ENCODE data around the gene RNF111.
"Not testable (repeated sequence)": the region's sequence is repeated elsewhere in the genome, so short reads cannot be mapped to it uniquely, and the experiment has no call there.

Gene RNF111

GRCh38 chr15:59140422-59141226, 153.2 kb downstream of the RNF111 start:
- H3K27ac ChIP-seq (ENCODE audit: low read depth, low read length), result no peak overlapping the region
- H3K9ac ChIP-seq (ENCODE audit: low read length), result no peak overlapping the region

DNA sequence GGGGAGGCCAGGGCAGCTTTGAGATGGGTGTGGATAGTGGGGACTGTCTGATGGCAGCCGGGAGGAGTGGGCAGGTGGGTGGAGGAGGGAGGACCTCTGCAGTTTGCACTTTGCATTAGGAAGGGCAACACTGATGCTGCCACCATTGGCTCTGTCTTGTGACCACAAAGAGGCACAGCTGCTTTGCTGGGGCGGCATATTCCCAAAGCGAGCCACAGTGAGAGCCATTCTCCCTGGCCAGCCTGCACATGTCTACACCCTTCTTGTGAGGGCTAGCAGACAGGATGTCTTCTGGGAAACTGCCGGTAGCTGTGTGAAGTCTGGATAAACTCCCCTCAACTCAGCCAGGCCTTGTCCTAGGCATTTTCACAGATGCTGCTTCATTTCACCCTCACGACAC, 155.8 kb downstream of the RNF111 start:
- peaks cover 31% of the 10 kb centered on the region for H3K36me3 ChIP-seq (ENCODE audit: insufficient read depth, low read length)
- H3K27me3 ChIP-seq (ENCODE audit: control insufficient read depth in 1 of 2, insufficient read depth in 2 of 2, low read length in 2 of 2), result no peaks in the 10 kb centered on the region
- H3K4me1 ChIP-seq (ENCODE audit: insufficient read depth, low read length), result peaks cover 4% of the 10 kb centered on the region
- H3K9me3 ChIP-seq (ENCODE audit: low read length), result no peaks in the 10 kb centered on the region
- H3K9ac ChIP-seq (ENCODE audit: low read length), result no peak overlapping the region
- H3K4me3 ChIP-seq (ENCODE audit: low read depth in 1 of 2, low read length in 2 of 2), result no peak overlapping the region
- no peak overlapping the region for H3K27ac ChIP-seq (ENCODE audit: low read depth, low read length)

More at GRCh38 chr15:59140422-59141226, 153.2 kb downstream of the RNF111 start:
- Histone ChIP-seq H3K9me3 (ENCODE audit: low read length) (no peaks in the 10 kb centered on the region), H3K36me3 (ENCODE audit: insufficient read depth, low read length) (peaks cover 33% of the 10 kb centered on the region), H3K4me1 (ENCODE audit: insufficient read depth, low read length) (no peaks in the 10 kb centered on the region), H3K4me3 (ENCODE audit: low read depth in 1 of 2, low read length in 2 of 2) (no peak overlapping the region), H3K27me3 (ENCODE audit: control insufficient read depth in 1 of 2, insufficient read depth in 2 of 2, low read length in 2 of 2) (no peaks in the 10 kb centered on the region)

DNA sequence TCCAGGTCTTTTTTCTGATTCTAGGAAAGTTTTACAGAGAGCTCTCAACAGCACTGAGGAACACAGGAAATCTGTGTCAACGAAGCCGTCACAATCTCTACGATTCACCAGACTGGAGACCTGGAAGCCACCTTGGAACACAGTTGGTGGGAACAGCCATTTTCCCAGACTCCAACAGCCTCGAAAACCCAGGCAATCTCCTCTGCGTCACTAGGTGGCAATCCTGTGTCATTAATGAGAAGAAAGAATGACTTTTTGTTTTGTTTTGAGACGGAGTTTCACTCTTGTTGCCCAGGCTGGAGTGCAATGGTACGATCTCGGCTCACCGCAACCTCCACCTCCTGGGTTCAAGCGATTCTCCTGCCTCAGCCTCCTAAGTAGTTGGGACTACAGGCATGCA, 157.1 kb downstream of the RNF111 start:
- peaks cover 31% of the 10 kb centered on the region for H3K36me3 ChIP-seq (ENCODE audit: insufficient read depth, low read length)
- not testable (repeated sequence) for H3K27ac ChIP-seq (ENCODE audit: low read depth, low read length); H3K4me1 ChIP-seq (ENCODE audit: insufficient read depth, low read length)

More for the DNA sequence above, 157.1 kb downstream of the RNF111 start:
- H3K9me3 ChIP-seq (ENCODE audit: low read length); H3K27me3 ChIP-seq (ENCODE audit: control insufficient read depth in 1 of 2, insufficient read depth in 2 of 2, low read length in 2 of 2); H3K9ac ChIP-seq (ENCODE audit: low read length); H3K4me3 ChIP-seq (ENCODE audit: low read depth in 1 of 2, low read length in 2 of 2): not testable (repeated sequence)
